Thyroid gland (tissue), 4 donors: ENCODE measurements around the gene HSPB3.

Experiments
- POLR2A ChIP-seq, 2 donors: fragments of 450-650 bp; IDR thresholded peaks; one replicate each; pipeline ENCODE4 v1.6.1; 2017; ENCODE audit warnings: antibody characterized with exemption in 2 of 2, mild to moderate bottlenecking in 2 of 2, moderate library complexity in 1 of 2
- TF ChIP-seq, protein P1 (sequence below), 6 experiments: fragments of 200-600 bp in 3 of 6; fragments of 450-650 bp in 3 of 6; sonication (generic) in 3 of 6; IDR thresholded peaks; one replicate each; pipeline ENCODE4 v1.5.1; 2016 to 2019; ENCODE audit warnings: antibody characterized with exemption in 6 of 6, mild to moderate bottlenecking in 2 of 6, inconsistent platforms in 1 of 6, moderate library complexity in 1 of 6

- TF ChIP-seq, protein P1, sequence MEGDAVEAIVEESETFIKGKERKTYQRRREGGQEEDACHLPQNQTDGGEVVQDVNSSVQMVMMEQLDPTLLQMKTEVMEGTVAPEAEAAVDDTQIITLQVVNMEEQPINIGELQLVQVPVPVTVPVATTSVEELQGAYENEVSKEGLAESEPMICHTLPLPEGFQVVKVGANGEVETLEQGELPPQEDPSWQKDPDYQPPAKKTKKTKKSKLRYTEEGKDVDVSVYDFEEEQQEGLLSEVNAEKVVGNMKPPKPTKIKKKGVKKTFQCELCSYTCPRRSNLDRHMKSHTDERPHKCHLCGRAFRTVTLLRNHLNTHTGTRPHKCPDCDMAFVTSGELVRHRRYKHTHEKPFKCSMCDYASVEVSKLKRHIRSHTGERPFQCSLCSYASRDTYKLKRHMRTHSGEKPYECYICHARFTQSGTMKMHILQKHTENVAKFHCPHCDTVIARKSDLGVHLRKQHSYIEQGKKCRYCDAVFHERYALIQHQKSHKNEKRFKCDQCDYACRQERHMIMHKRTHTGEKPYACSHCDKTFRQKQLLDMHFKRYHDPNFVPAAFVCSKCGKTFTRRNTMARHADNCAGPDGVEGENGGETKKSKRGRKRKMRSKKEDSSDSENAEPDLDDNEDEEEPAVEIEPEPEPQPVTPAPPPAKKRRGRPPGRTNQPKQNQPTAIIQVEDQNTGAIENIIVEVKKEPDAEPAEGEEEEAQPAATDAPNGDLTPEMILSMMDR (IDR thresholded peaks at IDR 0.05), result no peak
- TF ChIP-seq POLR2A (IDR thresholded peaks at IDR 0.05), result no peak
These were observed 15.9 kb downstream of the HSPB3 start for GRCh38 chr5:54471398-54471797.
